Occipital lobe (tissue), 2 donors: Measurements from ENCODE around the gene MYO5A. TPM values are rescaled to one million over a fixed set of nuclear protein-coding genes. Genes with fewer than 3 reads are reported as not detected.
"Not testable (repeated sequence)": the region's sequence is repeated elsewhere in the genome, so short reads cannot be mapped to it uniquely, and the experiment has no call there.

Experiments used
- DNase-seq: peaks from one replicate; lab custom pipeline; 2025; lab: John Stamatoyannopoulos, UW
- total RNA-seq: library from RNA; depleted of rRNA; stranded (reverse); fragments of >200 nt; gene quantifications from one replicate; pipeline ENCODE4 v1.2.3, GENCODE V29; 2014

MYO5A gene
- total RNA-seq, 1 donor from 2014 or later: 155 TPM

DNA sequence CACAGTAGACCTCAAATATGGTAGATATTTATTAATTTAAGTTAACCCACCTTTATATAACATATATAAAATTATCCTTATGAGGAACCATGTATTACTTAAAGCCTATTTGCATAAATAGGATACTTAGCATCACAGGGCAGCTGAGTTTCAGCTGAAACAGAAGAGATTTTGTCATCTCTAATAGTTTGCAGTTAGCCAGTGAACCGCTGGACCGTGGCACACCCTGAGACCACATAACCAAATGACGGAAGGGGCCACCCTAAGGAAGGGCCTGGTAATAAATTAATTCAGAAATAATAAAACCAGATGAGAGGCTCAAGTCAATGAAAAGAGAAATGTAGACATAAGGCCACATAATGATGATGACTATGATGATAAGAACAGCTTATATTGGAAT, 107.7 kb downstream of the MYO5A start:
- DNase-seq: no peak

DNA sequence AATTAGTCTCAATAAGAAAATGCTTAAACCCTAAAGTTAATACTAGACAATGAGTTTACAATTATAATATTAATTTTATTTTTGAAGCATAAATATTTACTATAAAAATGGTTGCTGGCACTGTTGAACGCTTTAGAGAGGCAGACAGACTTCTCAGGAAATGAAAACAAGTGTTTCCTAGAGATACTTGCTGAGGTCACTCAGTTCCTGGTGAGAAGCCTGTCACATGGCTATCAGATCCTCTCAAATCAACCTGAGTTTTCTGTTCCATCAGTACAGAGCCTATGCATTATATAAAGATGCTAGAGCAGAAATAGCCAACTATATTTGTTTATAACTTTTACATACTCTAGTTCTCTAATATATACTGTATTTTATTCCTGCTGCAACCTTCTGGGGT, 109.2 kb downstream of the MYO5A start:
- DNase-seq: no peak

GRCh38 chr15:52417957-52418356, 110.7 kb downstream of the MYO5A start:
- DNase-seq: no peak

DNA sequence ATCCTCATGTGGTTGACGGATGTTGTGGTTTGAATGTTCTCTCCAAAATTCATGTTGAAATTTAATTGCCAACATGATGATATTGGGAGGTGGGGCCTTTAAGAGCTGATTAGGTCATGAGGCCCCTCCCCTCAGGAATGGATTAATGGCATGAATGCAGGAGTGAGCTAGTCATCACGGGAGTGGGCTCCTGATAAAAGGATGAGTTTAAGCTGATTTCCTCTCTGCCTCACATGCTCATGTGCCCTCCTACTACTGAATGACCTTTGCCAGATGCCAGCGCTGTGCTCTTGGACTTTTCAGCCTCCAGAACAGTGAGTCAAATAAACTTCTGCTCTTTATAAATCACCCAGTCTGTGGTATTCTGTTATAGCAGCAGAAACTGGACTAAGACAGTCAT, 111.2 kb downstream of the MYO5A start:
- no peak for DNase-seq

GRCh38 chr15:52416566-52416965, 112.1 kb downstream of the MYO5A start:
- DNase-seq: not testable (repeated sequence)

DNA sequence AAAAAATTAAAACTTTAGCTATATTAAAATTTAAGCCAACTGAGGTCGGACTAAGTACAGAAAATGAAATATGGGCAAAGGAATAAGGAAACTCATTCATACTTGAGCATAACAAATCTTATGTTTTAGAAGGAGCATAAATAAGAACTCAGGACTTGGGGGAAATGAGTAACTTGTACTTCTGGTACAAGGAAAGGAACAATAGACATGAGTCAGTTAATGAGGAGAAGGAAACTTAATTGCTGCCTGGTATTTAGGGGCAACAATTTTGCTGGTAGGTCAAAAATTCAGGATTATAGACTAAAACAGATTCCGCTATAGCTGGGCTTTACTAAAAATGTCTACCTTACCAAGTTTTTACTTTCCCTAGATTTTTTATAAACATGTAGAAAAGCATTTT, 113.1 kb downstream of the MYO5A start:
- no peak for DNase-seq

DNA sequence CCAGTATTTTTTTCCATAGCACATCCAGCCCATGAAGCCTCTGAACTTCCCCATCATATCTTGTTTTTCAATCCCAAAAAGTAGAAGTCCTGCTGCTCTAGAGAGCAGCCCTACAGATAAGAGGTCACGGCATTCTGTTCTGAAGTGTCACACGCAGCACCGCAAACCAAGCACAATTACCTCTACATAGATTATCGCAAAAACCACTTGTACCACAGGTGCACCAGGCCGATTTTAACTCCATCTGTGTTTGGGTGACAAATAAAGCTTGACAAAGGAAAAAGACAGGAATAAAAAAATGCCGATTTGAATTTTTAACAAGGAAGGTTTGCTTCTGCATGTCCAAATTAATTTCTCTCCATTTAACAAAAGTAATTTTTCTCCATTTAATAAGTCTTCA, 113.7 kb downstream of the MYO5A start:
- no peak for DNase-seq

- DNase-seq: no peak
These were observed 119.9 kb downstream of the MYO5A start for GRCh38 chr15:52408823-52409222.

DNA sequence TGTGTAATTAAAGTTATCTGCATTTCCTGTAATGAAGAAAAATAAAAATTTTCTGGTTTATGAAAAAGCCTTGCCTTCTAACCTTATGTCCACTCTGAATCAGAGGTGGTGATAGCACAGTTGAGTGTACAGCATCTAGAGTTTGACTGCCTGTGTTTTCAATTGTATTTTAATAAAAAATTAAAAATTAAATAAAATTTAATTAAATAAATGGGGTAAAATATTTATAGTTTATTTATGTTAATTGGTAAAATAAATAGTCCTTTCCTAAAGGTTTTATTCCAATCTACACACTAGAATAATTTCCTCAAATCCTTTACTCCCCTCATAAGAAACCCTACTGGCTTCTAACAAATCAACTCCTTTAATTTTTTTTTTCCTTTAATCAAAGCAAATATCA, 121.3 kb downstream of the MYO5A start:
- no peak for DNase-seq

DNA sequence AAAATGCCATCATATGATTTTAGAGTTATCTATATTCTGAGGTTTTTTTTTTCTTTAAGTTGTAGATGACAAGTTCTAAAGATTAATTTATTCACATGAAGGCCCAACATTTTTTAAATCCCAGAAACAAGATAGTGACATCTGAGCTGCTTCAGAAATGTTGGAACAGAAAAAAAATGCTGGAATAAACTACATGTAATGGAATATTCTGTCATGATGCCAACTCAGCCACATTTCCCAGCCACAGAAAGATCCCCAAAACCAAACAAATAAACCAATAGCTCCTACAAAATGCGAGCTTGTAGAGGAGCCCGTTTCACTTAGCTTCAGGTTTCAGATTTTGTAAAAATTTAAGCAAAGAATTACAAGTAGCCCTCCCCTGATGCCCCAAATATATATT, 122.1 kb downstream of the MYO5A start:
- no peak for DNase-seq

DNA sequence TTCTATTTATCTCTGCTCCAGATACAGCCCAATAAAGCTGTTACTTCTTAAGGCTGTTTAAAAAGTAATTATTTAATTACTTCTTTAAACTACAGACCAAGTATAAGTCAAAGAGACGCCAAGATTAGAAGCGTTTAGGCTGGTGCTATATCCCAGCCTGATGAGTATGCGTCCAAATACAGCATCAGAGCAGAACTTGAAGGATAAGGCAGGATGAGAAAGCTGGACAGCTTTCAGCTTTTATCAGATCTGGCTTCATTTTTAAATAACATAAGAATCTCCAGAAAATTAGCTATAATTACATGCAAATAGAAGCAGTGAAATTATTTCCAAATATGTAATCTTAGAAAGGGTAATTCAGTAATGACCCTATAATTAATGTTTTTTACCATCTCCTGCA, 122.8 kb downstream of the MYO5A start:
- DNase-seq: no peak

DNA sequence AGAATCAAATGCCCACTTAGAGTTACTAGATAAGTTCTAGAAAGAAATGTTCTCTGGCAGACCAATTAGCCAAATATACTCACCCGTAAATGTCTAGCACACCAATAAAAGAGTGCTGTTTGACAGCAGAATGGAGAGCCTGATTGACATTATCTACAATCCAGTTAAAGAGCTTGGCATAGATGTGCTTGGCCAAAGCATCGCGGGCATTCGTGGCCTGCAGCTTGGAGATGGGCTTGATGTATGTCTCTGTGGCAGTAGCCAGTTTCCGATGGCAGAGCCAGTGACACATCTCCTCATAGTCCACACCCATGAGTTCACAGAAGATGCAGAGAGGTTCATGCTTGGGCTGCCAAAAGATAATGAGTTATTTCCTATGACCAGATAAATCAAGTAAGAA, 131.6 kb downstream of the MYO5A start:
- no peak for DNase-seq

DNA sequence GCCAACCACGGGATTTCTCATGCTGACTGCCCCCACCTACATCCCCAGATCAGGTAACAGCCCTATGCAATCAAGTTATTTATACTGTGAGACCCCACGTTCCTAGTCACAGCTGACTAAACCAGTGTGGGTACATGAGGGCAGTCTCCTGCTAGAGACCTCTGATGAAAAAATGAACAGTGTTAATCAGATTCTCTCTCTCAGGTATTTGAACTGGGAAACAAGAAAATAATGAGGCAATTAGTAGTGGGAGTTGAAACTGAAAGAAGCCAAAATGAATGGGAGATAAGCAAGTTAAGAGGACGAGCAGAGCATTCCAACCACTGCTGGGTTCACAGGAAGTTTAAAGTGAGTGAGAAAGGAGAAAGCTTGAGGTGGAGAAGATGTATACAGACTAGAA, 134.6 kb downstream of the MYO5A start:
- no peak for DNase-seq

DNA sequence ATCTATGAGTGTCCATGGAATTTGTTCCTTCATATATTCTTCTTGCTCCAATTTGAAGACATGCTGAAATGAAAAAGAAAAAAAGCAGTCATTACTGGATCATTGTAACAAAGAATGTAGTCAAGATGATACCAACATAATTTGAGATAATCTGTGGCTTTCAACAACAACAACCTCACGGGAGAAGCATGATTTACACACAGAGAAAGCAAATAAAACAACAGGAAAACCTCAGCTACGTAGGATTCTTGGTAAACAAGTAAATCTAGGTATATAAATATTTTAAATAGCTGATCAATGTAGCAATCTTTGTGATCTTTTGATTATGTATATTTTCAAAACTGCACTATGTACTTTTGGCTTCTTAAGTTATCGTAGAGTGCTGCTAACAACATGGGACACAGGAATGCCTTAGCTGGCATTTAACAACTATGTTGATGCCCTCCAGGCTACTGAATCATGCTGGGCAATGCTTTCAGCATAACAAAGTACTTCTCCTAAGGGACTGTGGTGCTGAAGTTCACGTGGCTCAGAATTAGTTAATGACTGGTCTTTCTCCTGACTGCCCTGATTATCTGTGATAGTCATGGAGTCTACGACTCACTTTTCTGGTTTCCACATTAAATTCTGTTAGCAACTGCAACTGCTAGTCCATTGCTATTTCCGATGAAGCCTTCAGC, 136.5 kb downstream of the MYO5A start:
- no peak for DNase-seq

DNA sequence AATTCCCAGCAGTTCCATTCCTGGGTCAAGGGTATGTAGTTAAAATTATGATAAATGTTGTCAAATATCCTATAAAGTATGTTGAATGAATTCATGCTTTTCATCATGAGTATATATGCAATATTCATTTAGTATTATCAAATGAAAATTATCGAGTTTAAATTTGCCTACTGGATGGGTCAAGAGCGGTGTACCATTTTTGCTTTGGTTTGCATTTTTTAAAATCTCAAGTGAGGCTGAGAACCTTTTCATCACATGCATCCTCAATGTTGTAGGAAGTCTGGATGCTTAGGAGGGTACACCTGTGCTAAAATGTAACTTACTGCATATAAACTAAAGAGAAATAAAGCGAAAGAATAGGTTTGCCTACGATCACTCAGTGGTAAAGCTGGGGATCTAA, 137.6 kb downstream of the MYO5A start:
- DNase-seq: no peak

DNA sequence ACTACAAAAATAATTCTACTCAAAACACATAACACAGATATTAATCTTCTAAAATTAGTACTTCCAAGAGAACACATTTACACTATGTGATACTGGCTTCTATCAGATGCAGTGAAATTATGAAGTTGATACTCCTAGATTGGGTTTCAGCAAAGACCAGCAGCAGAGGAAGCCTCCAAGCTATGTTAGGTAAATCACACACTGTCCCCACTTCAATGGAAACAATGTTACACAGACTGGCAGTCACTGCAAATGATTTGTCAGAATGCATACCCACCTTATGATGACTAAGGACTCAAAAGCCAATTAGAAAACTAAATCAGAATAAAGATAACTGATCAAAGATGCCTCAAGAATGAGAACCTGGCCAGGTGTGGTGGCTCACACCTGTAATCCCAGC, 143.0 kb downstream of the MYO5A start:
- DNase-seq: no peak

- DNase-seq: no peak
These were observed 145.5 kb downstream of the MYO5A start for GRCh38 chr15:52383100-52383588.

- DNase-seq: no peak
These were observed 146.0 kb downstream of the MYO5A start for GRCh38 chr15:52382647-52383046.

GRCh38 chr15:52379395-52380106, 149.1 kb downstream of the MYO5A start:
- DNase-seq: no peak

GRCh38 chr15:52378746-52379394, 149.8 kb downstream of the MYO5A start:
- DNase-seq: no peak

GRCh38 chr15:52370010-52370409, 158.7 kb downstream of the MYO5A start:
- DNase-seq: no peak

DNA sequence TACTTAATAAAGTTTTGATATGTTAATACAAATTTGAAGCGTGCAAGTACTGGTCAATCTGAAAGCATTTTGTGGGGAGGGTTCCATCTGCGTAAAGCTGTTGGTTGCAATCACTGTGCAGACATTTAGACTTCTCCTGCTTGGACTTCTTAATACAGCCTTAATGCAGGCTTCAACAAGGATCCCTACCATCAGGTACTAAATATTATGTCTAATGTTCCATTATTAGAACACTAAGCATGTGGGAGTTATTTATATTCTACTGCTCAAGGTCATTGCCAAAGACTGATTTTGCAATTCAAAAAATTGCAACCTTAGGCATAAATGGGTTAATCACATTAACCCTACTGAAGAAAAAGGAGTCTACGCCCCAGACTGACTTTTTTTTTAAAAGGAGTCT, 159.2 kb downstream of the MYO5A start:
- no peak for DNase-seq

DNA sequence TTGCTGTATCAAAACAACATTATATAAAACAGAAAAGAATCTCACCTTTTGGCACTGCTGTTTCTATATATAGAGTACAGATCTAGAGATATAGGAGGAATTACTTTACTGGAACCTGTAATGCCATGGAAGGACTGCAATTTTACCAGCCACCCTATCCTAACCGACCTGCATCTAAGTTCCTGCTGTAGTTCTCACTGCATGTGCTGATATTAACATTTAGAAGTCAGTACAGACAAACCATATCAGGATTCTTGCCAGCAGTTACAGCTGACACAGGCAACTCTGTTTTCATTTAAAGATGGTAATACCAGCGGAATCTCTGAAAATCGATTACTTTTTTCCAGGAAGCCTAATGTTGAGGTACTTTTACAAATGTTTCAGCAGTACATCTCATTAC, 159.7 kb downstream of the MYO5A start:
- no peak for DNase-seq
